ENCODE data around the gene CLDN5. TPM values are rescaled to one million over a fixed set of nuclear protein-coding genes. Genes with fewer than 3 reads are reported as not detected.

Gene CLDN5
- total RNA-seq, 1 donor from 2014 or later, result 1.6 TPM

DNA sequence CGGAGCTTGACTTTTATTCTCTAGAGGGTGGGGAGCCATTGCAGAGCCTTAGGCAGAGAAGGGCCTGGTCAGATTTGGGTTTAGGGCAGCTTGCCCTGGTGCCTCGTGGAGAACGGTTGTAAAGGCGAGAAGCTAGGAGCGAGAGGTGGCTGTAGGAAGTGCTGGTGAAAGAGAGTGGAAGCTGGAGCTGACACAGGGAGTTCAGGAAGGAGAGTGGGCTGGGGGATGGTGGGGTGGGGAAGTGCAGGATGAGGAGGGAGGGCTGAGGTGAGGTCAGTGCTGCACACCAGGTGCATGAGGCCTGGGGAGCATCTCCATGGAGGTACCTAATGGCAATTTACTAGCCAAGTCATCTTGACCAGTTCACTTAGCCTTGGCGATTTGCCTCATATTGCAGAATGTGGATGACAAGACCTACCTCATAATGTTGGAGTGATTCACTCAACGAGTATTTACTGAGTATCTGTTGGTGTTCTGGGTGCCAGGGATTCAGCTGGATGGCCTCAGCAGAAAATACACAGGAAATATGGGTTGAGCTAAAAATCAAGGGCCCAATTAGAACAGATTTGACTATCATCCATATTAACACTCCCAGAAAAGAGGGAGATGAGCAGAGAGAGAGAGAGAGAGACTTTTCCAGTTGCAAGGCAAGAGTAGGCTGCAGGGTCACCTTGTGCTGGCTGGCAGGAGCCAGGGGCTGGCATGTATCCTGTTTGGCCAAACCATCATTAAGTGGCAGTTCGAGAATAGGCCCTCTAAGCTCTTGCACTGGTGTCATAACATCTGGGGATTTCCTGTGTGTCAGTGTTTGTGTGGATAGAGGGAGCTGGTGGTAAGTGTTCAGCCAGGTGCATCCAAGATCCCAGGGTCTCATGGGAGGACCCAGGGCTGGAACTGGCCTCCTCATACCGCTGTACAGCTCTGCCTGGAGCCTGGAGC is 44.4 kb upstream of the CLDN5 start:
- TF ChIP-seq, protein P1, sequence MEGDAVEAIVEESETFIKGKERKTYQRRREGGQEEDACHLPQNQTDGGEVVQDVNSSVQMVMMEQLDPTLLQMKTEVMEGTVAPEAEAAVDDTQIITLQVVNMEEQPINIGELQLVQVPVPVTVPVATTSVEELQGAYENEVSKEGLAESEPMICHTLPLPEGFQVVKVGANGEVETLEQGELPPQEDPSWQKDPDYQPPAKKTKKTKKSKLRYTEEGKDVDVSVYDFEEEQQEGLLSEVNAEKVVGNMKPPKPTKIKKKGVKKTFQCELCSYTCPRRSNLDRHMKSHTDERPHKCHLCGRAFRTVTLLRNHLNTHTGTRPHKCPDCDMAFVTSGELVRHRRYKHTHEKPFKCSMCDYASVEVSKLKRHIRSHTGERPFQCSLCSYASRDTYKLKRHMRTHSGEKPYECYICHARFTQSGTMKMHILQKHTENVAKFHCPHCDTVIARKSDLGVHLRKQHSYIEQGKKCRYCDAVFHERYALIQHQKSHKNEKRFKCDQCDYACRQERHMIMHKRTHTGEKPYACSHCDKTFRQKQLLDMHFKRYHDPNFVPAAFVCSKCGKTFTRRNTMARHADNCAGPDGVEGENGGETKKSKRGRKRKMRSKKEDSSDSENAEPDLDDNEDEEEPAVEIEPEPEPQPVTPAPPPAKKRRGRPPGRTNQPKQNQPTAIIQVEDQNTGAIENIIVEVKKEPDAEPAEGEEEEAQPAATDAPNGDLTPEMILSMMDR (IDR thresholded peaks at IDR 0.05; ENCODE audit: insufficient read depth, low read length, poor library complexity, severe bottlenecking), result no peak

DNA sequence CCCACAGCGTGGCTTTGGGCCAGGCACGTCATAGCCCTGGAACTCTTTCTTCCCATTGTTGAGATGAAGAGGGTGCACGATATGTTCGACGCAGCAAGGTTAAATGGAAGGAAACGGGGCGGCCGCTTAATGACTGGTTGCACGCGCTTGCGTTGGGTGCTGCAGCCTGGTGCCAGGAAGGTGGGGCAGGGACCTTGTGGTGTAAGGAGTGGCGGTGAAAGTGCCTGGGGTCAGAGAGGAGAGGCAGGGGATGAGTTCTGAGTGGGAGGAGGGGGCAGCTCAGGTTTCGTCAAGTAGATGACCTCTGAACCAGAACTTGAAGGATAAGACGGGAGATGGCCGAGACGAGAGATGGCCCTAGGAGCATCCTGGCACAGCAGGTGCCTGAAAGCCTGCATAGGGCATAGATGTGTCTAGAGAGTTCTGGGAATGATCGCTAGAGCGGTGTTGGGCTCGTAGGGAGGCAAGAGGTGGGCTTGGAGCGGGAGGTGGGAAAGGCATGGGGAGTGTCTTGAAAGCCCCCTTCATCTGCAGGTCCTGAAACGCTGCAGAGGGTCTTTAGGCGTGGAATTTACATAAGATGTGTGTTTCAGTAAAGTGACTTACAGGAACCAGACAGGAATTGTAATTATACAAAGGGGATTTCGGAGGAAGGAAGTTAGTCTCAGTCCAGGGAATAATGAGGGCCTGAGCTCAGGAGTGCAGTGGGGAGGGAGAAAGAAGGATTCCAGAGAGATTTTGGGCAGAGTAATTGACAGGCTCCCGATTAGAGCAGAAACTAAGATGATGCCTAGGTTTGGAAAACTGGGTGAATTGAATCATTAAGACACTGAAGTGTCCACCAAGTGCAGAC is 43.2 kb upstream of the CLDN5 start:
- DNase-seq (ENCODE audit: low read depth), result no peak
- no peaks in the 10 kb centered on the region for H3K27me3 ChIP-seq (ENCODE audit: control insufficient read depth, insufficient read depth, low read length)
- TF ChIP-seq, protein P1 (IDR thresholded peaks at IDR 0.05; ENCODE audit: insufficient read depth, low read length, poor library complexity, severe bottlenecking), result no peak
- H3K4me3 ChIP-seq (ENCODE audit: low read depth, low read length), result no peak overlapping the region
- H3K36me3 ChIP-seq (ENCODE audit: control insufficient read depth, insufficient read depth, low read length), result no peaks in the 10 kb centered on the region

More for the DNA sequence above, 44.4 kb upstream of the CLDN5 start:
- Histone ChIP-seq H3K4me3 (ENCODE audit: low read depth, low read length) (no peak overlapping the region), H3K27me3 (ENCODE audit: control insufficient read depth, insufficient read depth, low read length) (no peaks in the 10 kb centered on the region), H3K36me3 (ENCODE audit: control insufficient read depth, insufficient read depth, low read length) (no peaks in the 10 kb centered on the region)
- peak; percentile 43 for DNase-seq (ENCODE audit: low read depth)

DNA sequence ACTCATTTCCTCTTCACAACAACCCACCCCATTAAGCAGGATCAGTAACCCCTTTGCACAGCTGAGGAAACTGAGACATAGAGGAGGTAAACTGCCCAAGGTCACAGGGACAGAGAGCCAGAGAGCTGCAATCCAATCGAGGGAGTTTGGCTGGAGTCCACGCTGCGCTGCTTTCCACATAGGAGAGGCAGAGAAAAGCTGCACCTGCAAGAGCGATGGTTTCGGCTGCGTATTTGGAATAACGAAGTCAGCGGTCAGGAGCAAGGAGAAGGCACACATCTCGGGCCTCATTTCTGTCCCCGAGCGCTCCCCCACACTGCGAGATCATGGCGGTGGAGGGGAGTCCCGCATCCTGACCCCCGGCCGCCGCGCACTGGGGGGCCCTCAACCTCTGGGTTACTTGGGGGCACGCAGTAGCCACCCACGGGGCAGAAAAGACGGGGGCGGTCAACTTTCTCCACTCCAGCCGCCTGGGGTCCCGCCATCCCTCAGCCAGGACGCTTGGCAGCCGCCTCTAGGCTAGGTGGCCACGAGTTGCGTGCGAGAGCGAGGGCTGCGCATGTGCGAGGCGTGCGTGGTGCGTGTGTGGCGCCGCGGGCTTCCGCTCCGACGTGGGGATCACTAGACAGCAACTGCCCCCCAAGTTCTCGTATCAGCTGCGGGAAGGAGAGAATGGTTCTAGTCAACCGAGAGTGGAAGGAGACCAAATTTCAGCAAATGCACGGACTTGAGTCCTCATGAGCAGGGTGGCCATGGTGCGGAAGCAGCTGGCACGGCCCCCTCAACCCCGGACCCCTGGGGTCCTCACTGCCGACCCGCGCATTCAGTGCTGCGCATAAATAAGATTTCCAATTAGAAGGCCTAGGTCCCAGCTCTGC is 42.3 kb upstream of the CLDN5 start:
- no peaks in the 10 kb centered on the region for H3K36me3 ChIP-seq (ENCODE audit: control insufficient read depth, insufficient read depth, low read length)
- no peak for DNase-seq (ENCODE audit: low read depth)
- H3K27me3 ChIP-seq (ENCODE audit: control insufficient read depth, insufficient read depth, low read length), result no peaks in the 10 kb centered on the region
- TF ChIP-seq, protein P1 (IDR thresholded peaks at IDR 0.05; ENCODE audit: insufficient read depth, low read length, poor library complexity, severe bottlenecking), result no peak
- H3K4me3 ChIP-seq (ENCODE audit: low read depth, low read length), result no peak overlapping the region

DNA sequence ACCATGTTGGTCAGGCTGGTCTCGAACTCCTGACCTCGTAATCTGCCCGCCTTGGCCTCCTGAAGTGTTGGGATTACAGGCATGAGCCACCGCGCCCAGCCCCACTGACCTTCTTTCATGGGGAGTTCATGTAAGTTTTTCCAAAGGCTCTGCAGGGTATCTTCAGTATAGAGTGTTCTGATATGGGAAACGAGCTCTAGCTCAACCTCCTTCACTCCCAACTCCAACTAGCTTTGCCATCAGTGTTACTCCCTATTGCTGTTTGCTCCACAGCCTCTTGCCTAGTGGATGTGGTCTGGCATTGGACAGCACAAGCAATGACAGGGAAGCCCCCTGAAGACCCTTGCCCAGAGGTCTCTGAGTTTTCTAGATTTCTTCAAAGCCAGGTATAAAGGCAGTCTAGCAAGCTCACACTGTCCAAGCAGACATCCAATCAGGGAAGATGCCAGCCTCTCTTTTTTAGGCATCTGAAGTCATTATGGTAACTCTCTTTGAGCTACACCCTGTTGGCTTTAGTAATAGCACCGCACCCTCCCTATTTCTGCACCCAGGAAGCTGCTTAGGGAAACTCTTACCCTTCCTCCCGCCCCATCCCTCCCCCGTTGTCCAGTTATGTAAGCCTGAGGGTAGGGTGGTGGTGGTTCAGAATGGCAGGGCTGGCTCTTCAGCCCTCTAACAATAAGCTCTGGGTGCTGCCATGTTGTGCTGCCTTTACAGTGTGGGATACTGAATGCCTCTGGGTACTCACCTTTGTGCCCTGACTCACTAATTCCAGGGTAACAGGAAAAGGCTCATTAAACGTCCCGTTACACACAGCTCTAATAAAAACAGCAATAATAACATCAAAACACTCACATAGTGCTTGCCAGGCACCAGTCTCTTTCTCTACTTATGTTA is 41.4 kb upstream of the CLDN5 start:
- no peak for DNase-seq (ENCODE audit: low read depth)
- H3K27me3 ChIP-seq (ENCODE audit: control insufficient read depth, insufficient read depth, low read length), result no peaks in the 10 kb centered on the region
- H3K4me3 ChIP-seq (ENCODE audit: low read depth, low read length), result no peak overlapping the region
- no peaks in the 10 kb centered on the region for H3K36me3 ChIP-seq (ENCODE audit: control insufficient read depth, insufficient read depth, low read length)
- TF ChIP-seq, protein P1 (IDR thresholded peaks at IDR 0.05; ENCODE audit: insufficient read depth, low read length, poor library complexity, severe bottlenecking), result no peak

DNA sequence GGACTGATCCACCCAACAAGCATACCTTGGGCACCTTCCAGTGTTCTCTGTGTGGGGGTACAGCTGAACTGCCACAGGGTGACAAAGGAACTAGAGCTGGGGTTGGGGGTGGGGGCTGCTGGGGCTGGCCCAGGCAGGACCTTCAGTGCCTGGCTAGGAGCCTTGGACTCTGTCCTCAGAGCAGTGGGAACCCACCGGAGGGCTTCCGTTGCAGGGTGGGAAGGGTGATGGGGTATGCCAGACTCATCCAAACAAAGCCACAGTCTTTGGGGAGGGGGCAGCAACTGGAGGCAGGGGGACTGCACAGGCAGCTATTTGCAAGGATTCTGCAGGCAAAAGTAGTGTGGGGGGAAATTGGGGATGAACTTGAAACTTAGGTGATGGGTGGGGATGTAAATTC is 35.7 kb upstream of the CLDN5 start:
- DNase-seq (ENCODE audit: low read depth), result no peak
- Histone ChIP-seq H3K4me3 (ENCODE audit: low read depth, low read length) (no peak overlapping the region), H3K27me3 (ENCODE audit: control insufficient read depth, insufficient read depth, low read length) (no peaks in the 10 kb centered on the region), H3K36me3 (ENCODE audit: control insufficient read depth, insufficient read depth, low read length) (no peaks in the 10 kb centered on the region)
- TF ChIP-seq, protein P1 (IDR thresholded peaks at IDR 0.05; ENCODE audit: insufficient read depth, low read length, poor library complexity, severe bottlenecking), result no peak
